NCI-H1417 (cell line): ENCODE data around the gene PSMD2.

ENCODE experiments used
- DNase-seq, 3 experiments: peaks; one replicate each; lab custom pipeline; 2025; lab: John Stamatoyannopoulos, UW

PSMD2 gene

DNA sequence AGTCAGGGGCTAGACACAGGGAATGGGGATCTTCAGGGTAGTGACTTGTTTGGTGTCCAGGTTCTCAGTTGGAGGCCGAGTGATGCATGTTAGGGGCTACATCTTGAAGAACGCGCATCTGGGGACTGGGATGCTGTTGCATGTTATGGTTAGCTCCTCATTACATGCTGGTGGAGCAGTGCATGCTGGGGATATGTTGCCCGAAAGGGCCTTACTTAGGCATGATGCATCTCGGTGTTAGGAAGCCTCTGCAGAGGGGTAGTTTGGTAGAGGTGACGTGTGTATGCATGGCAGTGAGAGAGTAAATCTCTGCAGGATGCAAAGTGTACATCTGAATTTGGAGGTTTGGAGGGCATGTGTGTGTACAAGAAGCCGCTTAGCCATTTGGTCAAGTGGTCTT is 17.8 kb downstream of the PSMD2 start:
- no peak for DNase-seq

DNA sequence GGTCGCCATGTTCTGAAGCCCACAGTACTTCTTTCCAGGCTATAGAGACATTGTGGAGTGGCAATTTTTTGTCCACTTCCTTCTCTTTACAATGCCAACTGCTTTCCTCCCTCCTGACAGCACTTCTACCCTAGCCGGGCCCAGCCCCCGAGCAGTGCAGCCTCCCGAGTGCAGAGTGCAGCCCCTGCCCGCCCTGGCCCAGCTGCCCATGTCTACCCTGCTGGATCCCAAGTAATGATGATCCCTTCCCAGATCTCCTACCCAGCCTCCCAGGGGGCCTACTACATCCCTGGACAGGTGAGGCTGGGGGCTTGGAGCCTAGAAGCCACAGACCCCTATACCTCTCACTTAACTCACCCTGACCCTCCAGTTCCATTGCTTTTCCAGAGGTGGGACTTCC is 18.2 kb downstream of the PSMD2 start:
- no peak for DNase-seq

DNA sequence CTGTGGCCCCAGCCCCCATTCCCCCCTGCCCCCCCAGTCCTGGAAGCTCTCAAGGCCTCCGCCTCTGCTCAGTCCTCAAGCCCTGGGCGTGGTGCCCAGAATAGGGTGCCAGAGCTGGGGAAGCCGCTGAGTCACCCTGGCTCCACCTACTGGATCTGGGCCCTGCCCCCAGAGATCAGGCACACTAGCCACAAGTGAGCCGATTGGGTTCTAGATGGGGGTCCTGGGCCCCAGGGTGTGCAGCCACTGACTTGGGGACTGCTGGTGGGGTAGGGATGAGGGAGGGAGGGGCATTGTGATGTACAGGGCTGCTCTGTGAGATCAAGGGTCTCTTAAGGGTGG is 21.0 kb downstream of the PSMD2 start:
- DNase-seq, result peak in 1 of 3 experiments; percentile 4

DNA sequence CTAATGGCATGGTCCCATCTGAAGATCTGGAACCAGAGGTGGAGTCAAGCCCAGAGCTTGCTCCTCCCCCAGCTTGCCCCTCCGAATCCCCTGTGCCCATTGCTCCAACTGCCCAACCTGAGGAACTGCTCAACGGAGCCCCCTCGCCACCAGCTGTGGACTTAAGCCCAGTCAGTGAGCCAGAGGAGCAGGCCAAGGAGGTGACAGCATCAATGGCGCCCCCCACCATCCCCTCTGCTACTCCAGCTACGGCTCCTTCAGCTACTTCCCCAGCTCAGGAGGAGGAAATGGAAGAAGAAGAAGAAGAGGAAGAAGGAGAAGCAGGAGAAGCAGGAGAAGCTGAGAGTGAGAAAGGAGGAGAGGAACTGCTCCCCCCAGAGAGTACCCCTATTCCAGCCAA is 22.6 kb downstream of the PSMD2 start:
- DNase-seq, result no peak

DNA sequence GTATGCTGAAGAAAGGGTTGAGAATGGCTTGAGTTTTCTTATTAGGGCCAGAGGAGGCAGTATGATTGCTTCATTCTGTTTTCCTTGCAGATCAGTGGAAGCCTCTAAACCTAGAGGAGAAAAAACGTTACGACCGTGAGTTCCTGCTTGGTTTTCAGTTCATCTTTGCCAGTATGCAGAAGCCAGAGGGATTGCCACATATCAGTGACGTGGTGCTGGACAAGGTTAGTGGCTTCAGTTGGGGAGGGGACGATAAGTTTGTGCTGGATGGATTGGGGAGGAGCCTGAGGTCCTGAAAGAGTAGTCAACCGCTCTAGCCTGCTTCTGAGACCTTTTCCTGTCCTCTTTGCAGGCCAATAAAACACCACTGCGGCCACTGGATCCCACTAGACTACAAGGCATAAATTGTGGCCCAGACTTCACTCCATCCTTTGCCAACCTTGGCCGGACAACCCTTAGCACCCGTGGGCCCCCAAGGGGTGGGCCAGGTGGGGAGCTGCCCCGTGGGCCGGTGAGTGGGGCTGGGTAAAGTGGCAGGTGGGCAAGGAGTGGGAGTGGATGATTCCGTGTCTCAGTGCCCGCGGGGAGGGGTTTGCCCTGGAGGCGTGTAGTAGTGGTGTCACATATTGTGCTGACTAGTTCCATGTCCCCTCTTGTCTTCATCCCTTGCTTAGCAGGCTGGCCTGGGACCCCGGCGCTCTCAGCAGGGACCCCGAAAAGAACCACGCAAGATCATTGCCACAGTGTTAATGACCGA is 23.9 kb downstream of the PSMD2 start:
- DNase-seq, result no peak

DNA sequence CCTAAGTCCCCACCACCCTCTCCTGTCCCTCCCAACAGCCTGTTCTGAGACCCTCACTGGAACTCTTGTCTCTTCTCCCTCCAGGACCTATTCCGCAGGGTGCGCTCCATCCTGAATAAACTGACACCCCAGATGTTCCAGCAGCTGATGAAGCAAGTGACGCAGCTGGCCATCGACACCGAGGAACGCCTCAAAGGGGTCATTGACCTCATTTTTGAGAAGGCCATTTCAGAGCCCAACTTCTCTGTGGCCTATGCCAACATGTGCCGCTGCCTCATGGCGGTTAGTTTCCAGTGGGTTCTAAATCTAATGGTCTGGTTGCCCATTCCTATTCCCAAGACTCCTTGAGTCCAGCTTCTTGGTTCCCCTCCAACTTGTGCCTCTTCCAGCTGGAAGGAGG is 24.7 kb downstream of the PSMD2 start:
- DNase-seq, result no peak

DNA sequence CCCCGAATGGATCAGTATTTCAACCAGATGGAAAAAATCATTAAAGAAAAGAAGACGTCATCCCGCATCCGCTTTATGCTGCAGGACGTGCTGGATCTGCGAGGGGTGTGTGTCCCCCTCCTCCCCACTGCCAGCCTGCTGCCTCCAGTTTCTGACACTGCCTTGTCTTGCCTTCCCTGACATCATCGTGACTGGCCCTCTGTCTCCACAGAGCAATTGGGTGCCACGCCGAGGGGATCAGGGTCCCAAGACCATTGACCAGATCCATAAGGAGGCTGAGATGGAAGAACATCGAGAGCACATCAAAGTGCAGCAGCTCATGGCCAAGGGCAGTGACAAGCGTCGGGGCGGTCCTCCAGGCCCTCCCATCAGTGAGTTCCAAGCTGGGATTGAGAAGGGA is 26.2 kb downstream of the PSMD2 start:
- DNase-seq, result no peak

DNA sequence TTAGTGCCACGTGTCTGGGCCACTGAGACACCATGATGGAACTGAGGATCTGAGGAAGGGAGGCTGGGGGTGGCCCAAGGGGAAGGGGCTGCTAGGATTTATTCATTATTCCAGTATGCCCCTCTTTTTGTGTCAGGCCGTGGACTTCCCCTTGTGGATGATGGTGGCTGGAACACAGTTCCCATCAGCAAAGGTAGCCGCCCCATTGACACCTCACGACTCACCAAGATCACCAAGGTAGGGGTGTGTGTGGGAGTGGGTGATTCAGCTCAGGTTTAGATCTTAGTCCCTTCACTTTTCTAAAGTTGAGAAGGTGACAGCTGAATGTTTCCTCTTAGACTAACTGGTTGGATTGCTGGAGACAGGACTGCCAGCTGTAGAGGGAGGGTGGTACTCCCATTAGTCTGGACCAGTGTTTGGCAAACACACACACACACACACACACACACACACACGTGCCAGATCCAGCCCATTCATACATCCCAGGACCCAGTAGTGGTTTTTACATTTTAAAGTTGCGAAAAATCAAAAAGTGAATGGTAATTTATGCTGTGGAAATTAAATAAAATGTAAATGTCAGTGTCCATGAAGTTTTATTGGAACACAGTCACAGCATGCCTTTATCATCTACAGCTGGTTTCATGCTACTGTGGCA is 26.8 kb downstream of the PSMD2 start:
- DNase-seq, result no peak

DNA sequence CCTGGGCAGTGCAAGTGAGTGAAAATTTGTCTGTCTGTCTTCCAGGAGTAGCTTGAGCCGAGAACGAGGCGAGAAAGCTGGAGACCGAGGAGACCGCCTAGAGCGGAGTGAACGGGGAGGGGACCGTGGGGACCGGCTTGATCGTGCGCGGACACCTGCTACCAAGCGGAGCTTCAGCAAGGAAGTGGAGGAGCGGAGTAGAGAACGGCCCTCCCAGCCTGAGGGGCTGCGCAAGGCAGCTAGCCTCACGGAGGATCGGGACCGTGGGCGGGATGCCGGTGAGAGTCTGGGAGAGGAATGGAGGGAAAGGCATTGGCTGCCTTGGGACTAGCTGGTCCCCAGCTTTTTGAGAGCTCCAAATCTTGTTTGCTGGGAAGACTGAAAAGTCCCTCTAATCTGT is 28.1 kb downstream of the PSMD2 start:
- DNase-seq, result no peak

DNA sequence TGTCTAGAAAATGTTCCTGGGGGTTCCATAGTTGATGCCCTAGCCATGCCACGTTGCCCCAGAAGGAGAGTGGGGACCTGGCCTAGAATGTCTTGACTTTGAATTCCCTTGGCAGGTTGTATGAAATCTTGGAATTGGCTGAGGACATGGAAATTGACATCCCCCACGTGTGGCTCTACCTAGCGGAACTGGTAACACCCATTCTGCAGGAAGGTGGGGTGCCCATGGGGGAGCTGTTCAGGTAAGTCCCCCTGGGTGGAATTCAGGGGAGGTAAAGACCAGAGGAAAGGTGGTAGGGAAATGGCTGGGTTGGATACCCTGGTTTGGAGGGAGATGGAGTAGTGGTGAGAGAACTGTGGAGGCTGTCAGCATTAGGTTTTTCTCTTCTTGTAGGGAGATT is 29.5 kb downstream of the PSMD2 start:
- no peak for DNase-seq

DNA sequence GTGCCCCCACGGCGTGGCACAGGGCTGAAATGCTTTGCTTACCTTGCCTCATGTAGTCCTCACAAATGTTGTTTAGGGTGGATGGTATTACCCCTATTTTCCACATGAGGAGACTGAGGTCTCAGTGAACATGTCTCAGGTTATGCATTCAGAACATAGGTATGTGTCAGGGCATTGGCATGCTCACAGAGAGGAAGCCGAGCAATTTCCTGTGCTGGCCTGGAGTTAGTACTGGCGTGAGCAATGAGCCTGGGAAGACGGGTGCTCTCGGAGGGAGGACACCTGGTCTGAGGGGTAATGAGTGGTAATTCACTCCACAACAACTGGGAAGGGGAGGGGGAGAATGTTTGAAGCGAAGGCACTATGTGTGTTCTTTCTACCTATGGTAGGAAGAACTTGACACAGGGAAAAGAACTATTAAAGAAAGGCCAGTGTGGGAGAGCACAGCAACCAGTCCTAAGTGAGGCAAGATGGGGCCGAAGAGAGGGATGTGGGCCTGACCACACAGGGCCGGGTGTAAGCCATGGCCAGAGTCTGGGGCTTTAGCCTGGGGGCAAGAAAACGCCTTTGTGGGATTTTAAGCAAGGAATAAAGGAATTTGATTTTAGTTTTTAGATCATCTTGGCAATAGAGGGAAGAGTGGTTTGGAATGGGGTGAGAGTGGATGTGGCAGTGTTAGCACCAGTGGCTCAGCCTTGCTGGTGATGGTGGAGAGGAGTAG is 33.5 kb downstream of the PSMD2 start:
- DNase-seq, result no peak

DNA sequence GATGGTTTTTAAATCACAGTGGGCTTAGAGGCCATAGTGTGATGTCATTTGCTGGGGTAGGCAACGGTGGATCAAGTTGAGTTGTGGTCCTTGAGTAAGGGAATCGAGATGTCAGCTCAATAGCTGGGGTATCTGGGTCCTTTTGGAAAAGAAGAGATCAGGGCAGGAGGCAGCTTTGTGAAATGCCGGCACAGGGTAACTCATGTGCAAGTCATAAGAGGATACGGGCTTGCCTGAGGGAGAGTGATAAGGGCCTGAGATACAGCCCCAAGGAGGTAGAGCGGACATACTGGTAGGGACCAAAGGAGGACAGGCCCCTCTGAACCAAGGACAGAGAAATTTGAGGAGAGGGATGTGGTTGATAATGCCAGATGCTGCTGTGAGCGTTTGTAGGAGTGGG is 34.1 kb downstream of the PSMD2 start:
- no peak for DNase-seq

DNA sequence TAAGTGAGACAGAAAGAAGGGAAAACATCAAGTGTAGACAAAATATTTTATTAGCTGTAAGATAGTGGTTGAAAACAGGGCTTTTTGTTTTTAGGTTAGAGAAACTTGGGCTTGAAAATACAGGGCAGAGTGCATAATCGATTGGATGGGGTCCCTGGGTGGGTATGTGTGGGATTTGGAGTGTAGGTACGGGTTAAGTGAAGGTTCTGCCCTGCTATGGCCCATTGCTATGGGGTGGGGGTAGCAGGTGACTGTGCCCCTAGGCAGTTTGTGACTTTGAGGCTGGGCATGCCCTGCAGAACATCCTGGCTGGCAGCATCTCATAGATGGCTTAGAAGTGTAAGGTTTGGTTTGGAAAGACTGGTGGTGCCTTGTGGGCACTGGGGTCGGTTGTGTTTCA is 34.7 kb downstream of the PSMD2 start:
- no peak for DNase-seq

DNA sequence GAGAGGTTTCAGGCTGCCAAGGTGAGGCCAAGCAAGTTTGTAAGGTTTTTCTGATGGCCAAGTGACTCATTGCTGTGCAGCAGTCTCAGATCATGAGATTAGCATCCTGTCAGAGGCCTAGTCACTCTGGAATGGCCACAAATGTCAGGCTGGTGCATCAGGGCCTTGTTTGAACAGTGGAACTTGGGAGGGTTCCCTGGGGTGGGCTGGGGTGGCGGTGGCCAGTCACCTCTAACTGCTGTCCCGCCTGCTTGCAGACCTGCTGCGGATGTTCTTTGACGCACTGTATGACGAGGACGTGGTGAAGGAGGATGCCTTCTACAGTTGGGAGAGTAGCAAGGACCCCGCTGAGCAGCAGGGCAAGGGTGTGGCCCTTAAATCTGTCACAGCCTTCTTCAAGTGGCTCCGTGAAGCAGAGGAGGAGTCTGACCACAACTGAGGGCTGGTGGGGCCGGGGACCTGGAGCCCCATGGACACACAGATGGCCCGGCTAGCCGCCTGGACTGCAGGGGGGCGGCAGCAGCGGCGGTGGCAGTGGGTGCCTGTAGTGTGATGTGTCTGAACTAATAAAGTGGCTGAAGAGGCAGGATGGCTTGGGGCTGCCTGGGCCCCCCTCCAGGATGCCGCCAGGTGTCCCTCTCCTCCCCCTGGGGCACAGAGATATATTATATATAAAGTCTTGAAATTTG is 35.6 kb downstream of the PSMD2 start:
- DNase-seq, result peak in 1 of 3 experiments; percentile 48

DNA sequence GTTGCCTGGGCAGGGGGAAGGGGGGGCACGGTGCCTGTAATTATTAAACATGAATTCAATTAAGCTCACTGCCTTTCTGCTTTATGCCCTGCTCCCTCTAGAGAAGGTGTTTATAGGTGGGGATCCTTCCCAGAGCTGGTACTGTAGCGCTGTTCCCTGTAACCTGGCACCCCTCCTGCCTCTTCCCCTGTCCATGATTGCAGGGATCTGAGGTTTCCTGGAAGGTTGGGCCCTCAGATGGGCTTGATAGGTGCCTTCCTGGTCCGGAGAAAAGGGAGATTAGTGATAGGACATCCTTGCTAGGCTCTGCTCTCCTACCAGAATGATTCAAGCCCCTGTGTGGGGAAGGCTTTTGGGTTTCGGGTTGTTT is 36.2 kb downstream of the PSMD2 start:
- DNase-seq, result no peak

DNA sequence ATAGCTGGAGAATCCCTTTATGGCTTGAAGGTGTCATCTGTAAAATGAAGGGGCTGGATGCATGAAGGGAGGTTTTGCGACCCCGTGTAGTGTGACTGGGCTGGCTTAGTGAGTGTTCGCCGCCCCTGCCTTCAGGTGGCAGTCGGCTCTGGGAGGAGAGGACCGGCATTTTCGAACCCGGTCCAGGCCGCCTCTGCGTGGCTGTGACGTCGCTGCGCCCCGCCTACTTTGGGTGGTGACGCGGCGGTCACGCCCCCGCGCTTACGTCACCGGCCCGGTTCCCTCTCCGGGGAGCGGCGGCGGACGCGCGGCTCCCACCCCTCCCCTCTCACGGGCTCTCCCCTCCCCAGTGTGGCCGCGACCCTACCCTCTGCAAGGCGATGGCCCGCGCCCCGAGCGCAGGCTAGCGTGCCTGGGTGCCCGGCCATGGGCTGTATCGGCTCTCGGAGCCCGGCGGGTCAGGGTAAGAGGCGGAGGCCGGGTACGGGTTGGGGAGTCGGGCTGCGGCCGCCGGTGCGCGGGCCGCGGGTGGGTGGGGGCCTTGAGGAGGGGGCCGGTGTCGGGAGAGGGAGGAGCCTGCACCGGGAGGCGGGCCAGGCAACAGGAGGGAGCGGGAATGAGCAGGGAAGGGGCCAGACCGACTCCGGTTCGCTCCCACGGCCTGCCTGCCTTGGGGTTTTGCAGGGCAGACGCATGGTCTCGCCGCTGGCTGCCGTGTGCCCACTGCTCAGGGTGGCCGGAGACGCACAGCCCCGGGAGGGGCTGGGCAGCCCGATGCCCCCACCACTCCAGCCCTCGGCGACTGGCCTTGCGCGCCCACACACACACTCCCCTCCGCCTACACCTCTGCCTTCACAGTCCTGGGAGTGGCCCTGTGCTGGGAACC is 36.9 kb downstream of the PSMD2 start:
- DNase-seq, result peak; percentile 72 to 90 (median 88)

DNA sequence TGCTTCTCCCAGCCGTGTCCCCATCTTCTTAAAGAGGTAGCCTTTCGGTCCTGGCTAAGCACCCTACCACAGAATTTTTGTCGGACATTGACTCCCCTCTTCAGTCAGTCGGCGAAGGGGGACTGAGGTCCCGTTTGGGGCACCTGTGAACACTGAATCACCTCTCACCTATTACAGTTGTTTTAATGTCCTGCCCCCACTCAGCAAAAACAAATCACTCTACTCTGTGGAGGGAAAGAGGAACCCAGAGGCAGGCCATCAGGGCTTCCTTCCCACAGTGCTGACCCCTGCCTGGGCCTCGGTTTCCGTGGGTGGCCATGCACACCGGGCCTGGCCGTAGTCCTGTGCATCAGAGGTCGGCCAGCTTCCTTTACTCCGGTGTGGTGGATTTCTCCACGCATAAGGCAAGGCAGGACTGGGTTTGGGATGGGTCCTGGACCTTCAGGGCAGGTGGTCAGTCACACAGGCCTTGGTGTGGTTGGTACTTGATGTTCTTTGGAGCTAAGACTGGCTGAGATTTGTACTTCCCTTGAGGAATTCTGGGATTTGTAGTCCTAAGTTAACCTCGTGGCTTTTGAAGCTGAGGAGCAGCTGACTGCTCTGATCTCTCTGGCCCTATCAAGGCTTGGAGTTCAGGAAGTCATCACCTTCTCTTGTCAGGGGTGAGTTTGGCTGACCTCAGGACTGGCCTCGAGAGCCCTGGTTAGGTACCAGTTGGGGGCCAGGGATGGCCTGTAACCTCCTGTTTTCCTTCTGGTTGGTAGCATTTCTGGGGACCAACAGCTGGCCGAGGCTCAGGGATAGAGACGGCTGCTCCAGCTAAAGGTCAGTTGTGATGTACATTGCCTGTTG is 37.7 kb downstream of the PSMD2 start:
- DNase-seq, result peak in 2 of 3 experiments; percentile 43 to 68

DNA sequence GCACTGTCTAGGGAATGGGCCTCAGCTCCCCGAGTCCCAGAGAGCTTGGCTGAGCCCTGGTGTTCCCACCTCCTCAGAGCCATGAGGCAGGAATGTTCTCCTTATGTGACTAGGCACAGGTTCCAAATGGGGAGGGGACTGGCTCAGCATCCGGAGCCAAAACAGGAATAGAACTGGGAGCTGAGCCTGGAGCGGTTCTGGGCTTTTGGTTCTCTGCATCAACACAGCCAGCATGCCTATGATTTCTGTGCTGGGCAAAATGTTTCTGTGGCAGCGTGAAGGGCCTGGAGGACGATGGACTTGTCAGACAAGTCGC is 38.3 kb downstream of the PSMD2 start, which contains the start of gene FAM131A:
FAM131A (plus strand) TSS at position 202 of the 316 bp plus-strand sequence; CDS start at position 233, 31 bp downstream.
- peak in 1 of 3 experiments; percentile 27 for DNase-seq

DNA sequence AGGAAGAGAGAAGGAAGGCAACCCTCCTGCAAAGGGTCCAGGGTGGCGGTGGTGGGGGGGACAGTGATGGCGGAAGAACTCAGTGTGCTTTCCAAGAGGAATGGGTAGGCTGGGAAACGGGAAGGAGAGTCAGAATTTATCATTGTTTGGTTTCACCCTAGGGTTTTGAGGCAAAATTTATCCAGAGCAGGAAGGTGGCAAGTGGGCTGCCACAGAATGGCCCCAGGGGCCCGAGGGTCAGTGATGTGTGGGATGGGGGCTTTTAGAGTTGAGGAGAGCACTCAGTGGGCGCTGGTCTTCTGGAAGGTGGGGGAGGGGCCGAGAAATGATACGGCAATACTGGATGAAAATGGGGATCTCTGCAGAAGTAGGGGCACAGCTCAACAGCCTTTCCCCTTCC is 38.9 kb downstream of the PSMD2 start:
- no peak for DNase-seq

DNA sequence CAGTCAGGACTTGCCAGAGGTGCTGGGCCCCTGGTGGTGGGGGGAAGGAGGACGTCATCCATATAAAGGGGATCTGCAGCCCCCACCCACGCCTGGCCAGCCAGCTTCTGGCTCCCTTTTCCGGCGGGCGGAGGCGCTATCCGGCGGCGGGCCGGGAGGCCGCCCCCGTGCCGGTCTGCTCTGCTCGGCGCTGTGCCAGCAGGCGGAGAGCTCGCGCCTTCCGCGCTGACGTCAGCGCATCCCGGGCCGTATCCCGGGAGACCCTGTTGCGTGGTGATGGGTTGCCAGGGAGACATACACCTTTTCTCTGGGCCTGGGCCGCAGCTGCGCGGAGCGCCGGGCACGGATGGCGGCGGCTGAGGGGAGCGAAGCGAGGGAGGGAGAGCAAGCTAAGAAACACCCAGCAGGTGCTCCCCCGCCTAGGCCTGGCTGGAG is 39.5 kb downstream of the PSMD2 start:
- DNase-seq, result peak; percentile 92 to 99 (median 98)

DNA sequence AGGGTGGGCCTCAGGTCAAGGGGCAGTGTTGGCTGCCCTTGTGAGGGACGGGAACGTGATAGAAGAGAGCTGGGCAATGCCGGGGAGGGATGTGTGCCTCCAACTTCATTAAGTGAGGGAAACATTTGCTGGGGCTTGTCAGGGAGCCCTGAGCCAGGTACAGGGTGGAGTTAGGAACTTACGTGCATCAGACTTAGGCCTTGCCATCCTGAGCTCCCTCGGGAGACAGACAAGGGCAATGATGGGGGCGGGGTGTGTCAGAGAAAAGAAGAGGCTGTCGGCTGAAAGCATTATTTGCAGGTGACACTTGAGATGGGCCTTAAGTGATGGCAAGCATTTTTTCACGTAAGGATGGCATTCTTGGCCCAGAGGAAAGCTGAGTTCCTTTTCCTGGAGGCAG is 40.0 kb downstream of the PSMD2 start:
- DNase-seq, result peak in 2 of 3 experiments; percentile 78 to 93
